ENCODE results near the gene MAP2K1. TPM values are rescaled to one million over a fixed set of nuclear protein-coding genes. Genes with fewer than 3 reads are reported as not detected.

The MAP2K1 gene
- total and polyA plus RNA-seq, 4 donors: 21.9 to 57.7 (median 43.0) TPM

DNA sequence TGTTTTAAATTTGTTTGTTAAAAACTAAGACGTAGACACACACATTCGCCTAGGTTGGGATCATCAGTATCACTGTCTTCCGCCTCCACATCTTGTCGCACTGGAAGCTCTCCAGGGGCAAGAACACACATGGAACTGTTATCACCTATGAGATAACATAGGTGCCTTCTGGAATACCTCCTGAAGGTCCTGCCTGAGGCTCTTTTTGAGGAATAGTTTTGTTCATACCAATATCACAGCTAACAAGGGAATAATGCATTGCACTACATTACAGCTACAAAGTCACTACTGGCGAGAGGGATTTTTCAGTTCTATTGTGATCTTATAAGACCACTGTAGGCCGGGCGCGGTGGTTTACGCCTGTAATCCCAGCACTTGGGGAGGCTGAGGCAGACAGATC is 148.3 kb downstream of the MAP2K1 start:
- Histone ChIP-seq H3K27ac (ENCODE audit: low read depth in 1 of 2, low read length in 2 of 2) (no peak overlapping the region), H3K4me1 (ENCODE audit: control insufficient read depth in 1 of 2, insufficient read depth in 2 of 2, low read length in 2 of 2) (no peaks in the 10 kb centered on the region), H3K4me3 (ENCODE audit: low read length in 2 of 2) (no peak overlapping the region), H3K27me3 (ENCODE audit: control insufficient read depth in 1 of 2, insufficient read depth in 2 of 2, low read length in 1 of 2) (no peaks in the 10 kb centered on the region), H3K36me3 (ENCODE audit: control insufficient read depth in 1 of 2, insufficient read depth in 2 of 2, low read length in 1 of 2) (peaks cover 0 to 1% of the 10 kb centered on the region in 2 donors), H3K9me3 (ENCODE audit: control insufficient read depth, low read length) (no peaks in the 10 kb centered on the region)
- no peak for DNase-seq
- intact Hi-C loops (cut with DNase I): no loop called here
- no peak for ATAC-seq (ENCODE audit: low FRiP score)
- 87 to 93% methylated on average over 9 of the region's 9 CpGs for WGBS, 2 donors

Small RNA genes within 50 kb of the gene (microRNA-seq; reads per million reads assigned to microRNA genes)
- 0 to 0.60 reads per million in 2 donors for gene MIR4512

Other genes with a start within 250 kb of the MAP2K1 start
- gene MEGF11, start 133.2 kb upstream of the MAP2K1 start, total RNA-seq: not detected
- not detected for gene MEGF11, start 133.2 kb upstream of the MAP2K1 start, polyA plus RNA-seq
- 10 to 100 TPM; 18.3 to 36.2 TPM for gene DIS3L, start 93.3 kb upstream of the MAP2K1 start, total RNA-seq
- gene DIS3L, start 93.3 kb upstream of the MAP2K1 start, polyA plus RNA-seq: 10 to 100 TPM; 10.6 to 18.0 TPM
- 1 to 10 TPM; 4.2 to 7.6 TPM for gene TIPIN, start 30.2 kb upstream of the MAP2K1 start, total RNA-seq
- 1 to 10 TPM; 2.6 to 2.7 TPM for gene TIPIN, start 30.2 kb upstream of the MAP2K1 start, polyA plus RNA-seq
- 10 to 100 TPM; 18.9 to 19.3 TPM for gene SNAPC5, start 110.8 kb downstream of the MAP2K1 start, total RNA-seq
- 10 to 100 TPM; 25.0 to 60.1 TPM for gene SNAPC5, start 110.8 kb downstream of the MAP2K1 start, polyA plus RNA-seq
- 1,000 to 10,000 TPM; 1,651 to 1,680 TPM for gene RPL4, start 117.9 kb downstream of the MAP2K1 start, total RNA-seq
- 1,000 to 10,000 TPM; 3,086 to 4,650 TPM for gene RPL4, start 117.9 kb downstream of the MAP2K1 start, polyA plus RNA-seq
- gene ZWILCH, start 118.4 kb downstream of the MAP2K1 start, total RNA-seq: 1 to 10 TPM; 5.8 to 6.6 TPM
- gene ZWILCH, start 118.4 kb downstream of the MAP2K1 start, polyA plus RNA-seq: 1 to 10 TPM; 2.3 to 3.9 TPM
- gene LCTL, start 179.1 kb downstream of the MAP2K1 start, total RNA-seq: not detected
- gene LCTL, start 179.1 kb downstream of the MAP2K1 start, polyA plus RNA-seq: not detected

Data from aorta (tissue), 5 donors.